Gastroesophageal sphincter (tissue), 4 donors: ENCODE results near the gene CFAP46. TPM values are rescaled to one million over a fixed set of nuclear protein-coding genes. Genes with fewer than 3 reads are reported as not detected.
"Not testable (repeated sequence)": the region's sequence is repeated elsewhere in the genome, so short reads cannot be mapped to it uniquely, and the experiment has no call there.

Source experiments
- ATAC-seq: fragments of 150-250 bp; one replicate; pipeline ENCODE4 v1.9.1; 2016; ENCODE audit warnings: mild to moderate bottlenecking, moderate library complexity
- H3K27ac ChIP-seq, 4 donors: fragments of 200-600 bp; sonication (generic) in 3 of 4; 1 replicate in 3 of 4; 2 replicates in 1 of 4; pipeline ENCODE4 v1.5.1; 2016 to 2019
- H3K27me3 ChIP-seq: fragments of 200-600 bp; sonication (generic); one replicate; pipeline ENCODE4 v1.5.1; 2019
- H3K36me3 ChIP-seq, 2 donors: fragments of 200-600 bp; sonication (generic); one replicate each; pipeline ENCODE4 v1.5.1; 2019; ENCODE audit warnings: control low read depth in 1 of 2
- H3K4me1 ChIP-seq, 3 donors: fragments of 200-600 bp; sonication (generic); 1 replicate in 2 of 3; 2 replicates in 1 of 3; pipeline ENCODE4 v1.5.1; 2016 to 2019; ENCODE audit warnings: control low read depth in 2 of 3
- H3K4me3 ChIP-seq, 2 donors: fragments of 200-600 bp; sonication (generic); one replicate each; pipeline ENCODE4 v1.5.1; 2019; ENCODE audit warnings: mild to moderate bottlenecking in 1 of 2, moderate library complexity in 1 of 2
- H3K9me3 ChIP-seq, 3 donors: fragments of 200-600 bp; sonication (generic); one replicate each; pipeline ENCODE4 v1.5.1; 2017 to 2019; ENCODE audit warnings: control low read depth in 2 of 3
- EP300 ChIP-seq: sonication (generic); formaldehyde crosslinking; IDR thresholded peaks from one replicate; pipeline ENCODE4 v1.6.1; 2017; ENCODE audit warnings: antibody characterized with exemption, mild to moderate bottlenecking
- POLR2A ChIP-seq, 2 donors: fragments of 450-650 bp; IDR thresholded peaks; one replicate each; pipeline ENCODE4 v1.6.1; 2017; ENCODE audit warnings: antibody characterized with exemption in 2 of 2, mild to moderate bottlenecking in 2 of 2, moderate library complexity in 1 of 2
- POLR2AphosphoS5 ChIP-seq: sonication (generic); formaldehyde crosslinking; IDR thresholded peaks from one replicate; pipeline ENCODE4 v1.6.1; 2017; ENCODE audit warnings: antibody characterized with exemption
- WGBS, 2 donors: methylation state at CpG; one replicate each; pipeline ENCODE4 v1.1.5; 2018; ENCODE audit warnings: low coverage in 1 of 2; 5-methylcytosine and 5-hydroxymethylcytosine counted together
- total RNA-seq, 4 donors: library from RNA; depleted of rRNA; stranded (reverse); fragments of >200 nt; gene quantifications; one replicate each; pipeline ENCODE4 v1.1.0, GENCODE V29; 2016
- TF ChIP-seq, protein P1 (sequence below), 4 experiments: fragments of 200-600 bp in 2 of 4; fragments of 450-650 bp in 2 of 4; sonication (generic) in 1 of 4; IDR thresholded peaks; one replicate each; pipeline ENCODE4 v1.5.1; 2017 to 2019; ENCODE audit warnings: antibody characterized with exemption in 4 of 4, mild to moderate bottlenecking in 2 of 4, moderate library complexity in 2 of 4

The CFAP46 gene
- total RNA-seq, 4 donors from 2014 or later = 0.27 to 2.2 (median 0.30) TPM; not detected in 1

DNA sequence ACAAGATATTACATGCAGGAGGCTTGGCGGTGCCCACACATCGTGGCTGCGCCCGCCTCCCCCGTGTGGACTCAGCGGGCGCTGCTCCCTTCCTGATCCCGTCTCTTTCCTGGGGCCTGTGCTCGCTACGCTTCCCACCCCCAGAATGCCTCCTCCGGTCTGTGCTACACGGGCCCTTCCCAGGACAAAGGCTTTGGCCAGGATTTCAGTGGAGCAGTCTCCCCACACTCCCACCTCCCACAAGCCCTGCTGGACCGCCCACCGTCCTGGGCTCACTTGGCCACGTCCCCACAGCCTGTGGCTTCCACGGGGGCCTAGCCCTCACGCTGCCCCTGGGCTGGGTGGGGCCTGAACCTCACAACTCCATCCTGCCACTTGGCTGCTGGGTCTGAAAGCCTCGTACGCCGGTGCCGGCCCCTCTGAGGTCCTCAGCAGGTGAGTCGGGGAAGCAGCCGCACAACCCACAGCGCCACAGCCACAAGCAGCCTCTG is 17.3 kb downstream of the CFAP46 start:
- TF ChIP-seq POLR2AphosphoS5 (no peak), EP300 (no peak), POLR2A (IDR thresholded peaks at IDR 0.05) (no peak)
- TF ChIP-seq, protein P1, sequence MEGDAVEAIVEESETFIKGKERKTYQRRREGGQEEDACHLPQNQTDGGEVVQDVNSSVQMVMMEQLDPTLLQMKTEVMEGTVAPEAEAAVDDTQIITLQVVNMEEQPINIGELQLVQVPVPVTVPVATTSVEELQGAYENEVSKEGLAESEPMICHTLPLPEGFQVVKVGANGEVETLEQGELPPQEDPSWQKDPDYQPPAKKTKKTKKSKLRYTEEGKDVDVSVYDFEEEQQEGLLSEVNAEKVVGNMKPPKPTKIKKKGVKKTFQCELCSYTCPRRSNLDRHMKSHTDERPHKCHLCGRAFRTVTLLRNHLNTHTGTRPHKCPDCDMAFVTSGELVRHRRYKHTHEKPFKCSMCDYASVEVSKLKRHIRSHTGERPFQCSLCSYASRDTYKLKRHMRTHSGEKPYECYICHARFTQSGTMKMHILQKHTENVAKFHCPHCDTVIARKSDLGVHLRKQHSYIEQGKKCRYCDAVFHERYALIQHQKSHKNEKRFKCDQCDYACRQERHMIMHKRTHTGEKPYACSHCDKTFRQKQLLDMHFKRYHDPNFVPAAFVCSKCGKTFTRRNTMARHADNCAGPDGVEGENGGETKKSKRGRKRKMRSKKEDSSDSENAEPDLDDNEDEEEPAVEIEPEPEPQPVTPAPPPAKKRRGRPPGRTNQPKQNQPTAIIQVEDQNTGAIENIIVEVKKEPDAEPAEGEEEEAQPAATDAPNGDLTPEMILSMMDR (IDR thresholded peaks at IDR 0.05) = no peak
- WGBS, 2 donors = no CpG with 5 or more reads among the region's 24 CpGs
- Histone ChIP-seq H3K36me3 (no peaks in the 10 kb centered on the region), H3K4me1 (no peaks in the 10 kb centered on the region), H3K4me3 (no peak overlapping the region), H3K9me3 (no peaks in the 10 kb centered on the region), H3K27ac (no peak overlapping the region), H3K27me3 (peaks cover 29% of the 10 kb centered on the region)
- no peak for ATAC-seq

GRCh38 chr10:132924046-132924952 is 18.1 kb downstream of the CFAP46 start:
- Histone ChIP-seq H3K4me3 (no peak overlapping the region), H3K9me3 (no peaks in the 10 kb centered on the region), H3K36me3 (no peaks in the 10 kb centered on the region), H3K4me1 (no peaks in the 10 kb centered on the region), H3K27me3 (peaks cover 36% of the 10 kb centered on the region), H3K27ac (no peak overlapping the region)
- TF ChIP-seq POLR2A (IDR thresholded peaks at IDR 0.05) (no peak), POLR2AphosphoS5 (no peak), EP300 (no peak)
- TF ChIP-seq, protein P1 (IDR thresholded peaks at IDR 0.05) = no peak
- WGBS, 2 donors = 89% methylated on average over 1 of the region's 42 CpGs; no CpG with 5 or more reads in 1 of the 2 donors
- ATAC-seq = no peak

GRCh38 chr10:132923384-132923783 is 19.0 kb downstream of the CFAP46 start:
- not testable (repeated sequence) for H3K36me3 ChIP-seq, H3K27ac ChIP-seq, ATAC-seq, H3K4me3 ChIP-seq, H3K4me1 ChIP-seq, H3K9me3 ChIP-seq
- WGBS, 2 donors = no CpG with 5 or more reads among the region's 7 CpGs
- H3K27me3 ChIP-seq = peaks cover 36% of the 10 kb centered on the region

DNA sequence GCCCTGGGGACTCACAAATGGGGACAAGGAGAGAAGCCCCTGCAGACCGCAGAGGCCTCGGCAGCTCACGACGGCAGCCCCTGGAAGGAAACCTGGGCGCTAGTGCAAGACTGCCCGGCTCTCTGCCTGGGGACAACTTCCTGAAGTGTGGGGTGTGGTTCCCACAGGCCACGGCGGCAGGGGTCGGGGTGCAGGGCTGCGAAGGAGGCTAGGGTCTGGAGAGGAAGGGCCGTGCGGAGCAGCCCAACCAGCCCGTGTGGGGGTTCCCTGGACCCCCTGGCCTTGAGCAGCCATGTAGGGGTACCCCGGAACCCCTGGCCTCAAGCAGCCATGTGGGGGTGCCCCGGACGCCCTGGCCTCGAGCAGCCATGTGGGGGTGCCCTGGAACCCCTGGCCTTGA is 19.5 kb downstream of the CFAP46 start:
- 75% methylated on average over 7 of the region's 17 CpGs; no CpG with 5 or more reads in 1 of the 2 donors for WGBS, 2 donors
- no peak overlapping the region for H3K27ac ChIP-seq
- TF ChIP-seq POLR2A (IDR thresholded peaks at IDR 0.05) (no peak), EP300 (no peak), POLR2AphosphoS5 (no peak)
- TF ChIP-seq, protein P1 (IDR thresholded peaks at IDR 0.05) = no peak
- H3K4me3 ChIP-seq = no peak overlapping the region
- no peaks in the 10 kb centered on the region for H3K36me3 ChIP-seq
- H3K27me3 ChIP-seq = peaks cover 36% of the 10 kb centered on the region
- ATAC-seq = no peak
- no peaks in the 10 kb centered on the region for H3K4me1 ChIP-seq
- H3K9me3 ChIP-seq = no peaks in the 10 kb centered on the region

GRCh38 chr10:132921818-132922807 is 20.3 kb downstream of the CFAP46 start:
- Histone ChIP-seq H3K9me3 (no peaks in the 10 kb centered on the region), H3K36me3 (no peaks in the 10 kb centered on the region), H3K4me3 (no peak overlapping the region), H3K27me3 (peaks cover 36% of the 10 kb centered on the region), H3K4me1 (no peaks in the 10 kb centered on the region), H3K27ac (no peak overlapping the region)
- whole genome bisulfite sequencing, 2 donors = 80 to 90% methylated on average over 1 to 2 of the region's 52 CpGs
- no peak for ATAC-seq
- TF ChIP-seq EP300 (no peak), POLR2A (IDR thresholded peaks at IDR 0.05) (no peak), POLR2AphosphoS5 (no peak)
- TF ChIP-seq, protein P1 (IDR thresholded peaks at IDR 0.05) = no peak
